Osteocyte (in vitro differentiated cells): ENCODE data around the gene XDH. TPM values are rescaled to one million over a fixed set of nuclear protein-coding genes. Genes with fewer than 3 reads are reported as not detected.

Experiments
- DNase-seq: peaks from one replicate; pipeline ENCODE4 v3.0.0; 2021; ENCODE audit warnings: mixed read lengths; ENCODE audit not compliant: unreplicated experiment; ENCODE audit errors: extremely low spot score
- H3K27ac Mint-ChIP-seq: one replicate; pipeline ENCODE4 v1.8.0; 2021; ENCODE audit warnings: mild to moderate bottlenecking, mixed read lengths; ENCODE audit not compliant: unreplicated experiment
- H3K27me3 Mint-ChIP-seq: one replicate; pipeline ENCODE4 v1.8.0; 2021; ENCODE audit warnings: mixed read lengths; ENCODE audit not compliant: unreplicated experiment
- H3K36me3 Mint-ChIP-seq: one replicate; pipeline ENCODE4 v1.8.0; 2021; ENCODE audit warnings: mixed read lengths; ENCODE audit not compliant: unreplicated experiment
- H3K4me1 Mint-ChIP-seq: one replicate; pipeline ENCODE4 v1.8.0; 2021; ENCODE audit warnings: mixed read lengths; ENCODE audit not compliant: unreplicated experiment
- H3K4me3 Mint-ChIP-seq: one replicate; pipeline ENCODE4 v1.8.0; 2021; ENCODE audit warnings: mild to moderate bottlenecking, moderate library complexity, mixed read lengths; ENCODE audit not compliant: unreplicated experiment
- H3K9me3 Mint-ChIP-seq: one replicate; pipeline ENCODE4 v1.8.0; 2021; ENCODE audit warnings: mixed read lengths; ENCODE audit not compliant: unreplicated experiment
- total RNA-seq: library from RNA; stranded (reverse); gene quantifications from 2 replicates; pipeline ENCODE4 v1.2.1, GENCODE V29; 2021
- TF ChIP-seq, protein P1 (sequence below): fragments of 200-600 bp; sonication (generic); IDR thresholded peaks from 2 replicates; pipeline ENCODE4 v1.5.0; 2021; ENCODE audit warnings: antibody characterized with exemption, mild to moderate bottlenecking, moderate library complexity

Gene XDH
- total RNA-seq, 1 donor from 2014 or later, result 0.99 TPM

- TF ChIP-seq, protein P1, sequence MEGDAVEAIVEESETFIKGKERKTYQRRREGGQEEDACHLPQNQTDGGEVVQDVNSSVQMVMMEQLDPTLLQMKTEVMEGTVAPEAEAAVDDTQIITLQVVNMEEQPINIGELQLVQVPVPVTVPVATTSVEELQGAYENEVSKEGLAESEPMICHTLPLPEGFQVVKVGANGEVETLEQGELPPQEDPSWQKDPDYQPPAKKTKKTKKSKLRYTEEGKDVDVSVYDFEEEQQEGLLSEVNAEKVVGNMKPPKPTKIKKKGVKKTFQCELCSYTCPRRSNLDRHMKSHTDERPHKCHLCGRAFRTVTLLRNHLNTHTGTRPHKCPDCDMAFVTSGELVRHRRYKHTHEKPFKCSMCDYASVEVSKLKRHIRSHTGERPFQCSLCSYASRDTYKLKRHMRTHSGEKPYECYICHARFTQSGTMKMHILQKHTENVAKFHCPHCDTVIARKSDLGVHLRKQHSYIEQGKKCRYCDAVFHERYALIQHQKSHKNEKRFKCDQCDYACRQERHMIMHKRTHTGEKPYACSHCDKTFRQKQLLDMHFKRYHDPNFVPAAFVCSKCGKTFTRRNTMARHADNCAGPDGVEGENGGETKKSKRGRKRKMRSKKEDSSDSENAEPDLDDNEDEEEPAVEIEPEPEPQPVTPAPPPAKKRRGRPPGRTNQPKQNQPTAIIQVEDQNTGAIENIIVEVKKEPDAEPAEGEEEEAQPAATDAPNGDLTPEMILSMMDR, result no peak
- H3K4me3 Mint-ChIP-seq, result no peak overlapping the region
- H3K36me3 Mint-ChIP-seq, result no peaks in the 10 kb centered on the region
- H3K4me1 Mint-ChIP-seq, result peaks cover 19% of the 10 kb centered on the region
- DNase-seq, result no peak
- H3K27me3 Mint-ChIP-seq, result no peaks in the 10 kb centered on the region
- H3K27ac Mint-ChIP-seq, result no peak overlapping the region
- no peaks in the 10 kb centered on the region for H3K9me3 Mint-ChIP-seq
Measured at GRCh38 chr2:31337860-31338259, 76.7 kb downstream of the XDH start.

DNA sequence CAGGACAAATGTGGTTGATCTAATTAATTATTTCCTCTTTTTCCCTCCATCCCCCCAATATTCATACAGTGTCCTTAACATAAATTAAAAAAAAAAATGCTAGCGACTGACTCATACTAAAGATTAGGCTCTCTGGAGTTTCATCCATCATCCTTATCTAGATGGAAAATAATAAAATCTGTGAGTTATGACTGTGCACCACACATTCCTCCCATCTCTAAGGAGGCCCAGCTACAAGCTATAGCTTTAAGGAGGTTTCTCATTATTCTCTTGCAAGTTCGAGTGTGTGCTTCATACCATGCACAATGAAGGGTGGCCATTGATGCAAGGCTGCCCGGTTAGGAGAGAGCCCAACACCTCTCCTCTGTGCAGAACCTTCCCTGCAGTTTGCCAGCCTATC, 77.3 kb downstream of the XDH start:
- no peak overlapping the region for H3K4me3 Mint-ChIP-seq
- no peaks in the 10 kb centered on the region for H3K36me3 Mint-ChIP-seq
- no peak for DNase-seq
- no peaks in the 10 kb centered on the region for H3K9me3 Mint-ChIP-seq
- TF ChIP-seq, protein P1, result no peak
- H3K4me1 Mint-ChIP-seq, result peaks cover 19% of the 10 kb centered on the region
- no peaks in the 10 kb centered on the region for H3K27me3 Mint-ChIP-seq
- H3K27ac Mint-ChIP-seq, result no peak overlapping the region

DNA sequence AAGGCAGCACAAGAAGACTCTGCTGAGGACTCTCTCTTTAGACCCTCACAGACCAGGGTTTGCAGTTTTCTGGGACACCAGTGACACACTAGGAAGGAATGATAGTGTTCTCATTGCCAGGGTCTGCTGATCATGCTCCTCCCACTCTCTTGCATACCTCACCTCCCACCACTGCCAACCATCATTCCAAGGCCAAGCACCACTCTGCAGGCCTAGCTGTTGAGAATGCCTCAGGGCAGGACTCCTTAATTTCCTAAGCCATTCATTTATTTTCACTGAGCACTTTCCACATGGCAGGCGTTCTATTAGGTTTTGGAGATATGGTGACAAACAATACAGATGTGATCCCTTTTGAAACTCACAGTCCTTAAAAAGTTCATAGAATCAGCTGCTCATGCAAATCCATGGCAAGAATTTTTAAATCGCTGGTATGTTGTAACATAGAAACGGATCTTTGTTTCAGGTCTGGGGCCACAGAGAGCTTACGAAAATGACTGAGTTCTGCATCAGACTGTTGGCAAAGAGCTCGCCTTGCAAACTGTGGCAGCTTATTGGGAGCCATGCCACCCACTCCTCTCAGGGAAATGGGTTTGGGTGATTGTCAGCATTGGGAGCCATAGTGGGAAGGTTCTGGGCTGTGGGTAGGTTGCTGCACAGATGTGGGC, 78.5 kb downstream of the XDH start:
- peak overlapping the region; percentile 15 for H3K27ac Mint-ChIP-seq
- H3K9me3 Mint-ChIP-seq, result no peaks in the 10 kb centered on the region
- H3K27me3 Mint-ChIP-seq, result no peaks in the 10 kb centered on the region
- no peak for DNase-seq
- H3K4me1 Mint-ChIP-seq, result peaks cover 19% of the 10 kb centered on the region
- H3K4me3 Mint-ChIP-seq, result no peak overlapping the region
- TF ChIP-seq, protein P1, result no peak
- no peaks in the 10 kb centered on the region for H3K36me3 Mint-ChIP-seq

- Mint-ChIP-seq H3K36me3 (no peaks in the 10 kb centered on the region), H3K4me3 (no peak overlapping the region), H3K4me1 (peaks cover 19% of the 10 kb centered on the region), H3K27me3 (no peaks in the 10 kb centered on the region), H3K27ac (no peak overlapping the region), H3K9me3 (no peaks in the 10 kb centered on the region)
- TF ChIP-seq, protein P1, result no peak
- no peak for DNase-seq
Measured at GRCh38 chr2:31334311-31335026, 80.1 kb downstream of the XDH start.

DNA sequence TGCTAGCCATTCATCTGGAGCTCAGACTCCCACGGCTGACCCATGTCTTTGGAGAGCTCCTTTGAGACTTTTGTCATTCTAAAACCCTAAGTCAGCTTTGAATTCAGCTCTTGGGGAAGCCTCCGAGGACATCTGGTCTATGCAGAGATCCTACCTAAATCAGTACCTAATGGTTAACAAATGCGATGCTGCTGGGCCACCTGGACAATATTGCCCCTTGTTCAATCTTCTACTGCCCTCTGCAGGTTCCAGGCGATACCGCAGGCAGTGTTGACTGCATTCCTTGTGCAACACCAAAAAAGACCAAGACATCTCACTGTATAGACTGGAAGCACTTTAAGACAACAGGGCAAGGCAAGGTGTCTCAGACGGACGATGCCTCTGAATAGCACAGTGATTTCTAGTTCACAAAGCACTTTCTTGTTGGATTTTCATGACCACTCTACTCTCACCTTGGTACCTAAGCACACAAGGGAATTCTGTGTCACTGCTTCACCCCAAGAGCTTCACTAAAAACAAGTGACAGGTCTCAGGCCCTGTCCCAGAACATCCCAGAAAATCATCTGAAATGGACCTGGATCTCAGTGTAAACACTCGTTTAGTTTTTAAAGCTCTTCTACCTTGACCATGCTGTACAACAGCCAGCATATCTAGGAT, 80.9 kb downstream of the XDH start:
- no peak overlapping the region for H3K27ac Mint-ChIP-seq
- no peak overlapping the region for H3K4me3 Mint-ChIP-seq
- peak; percentile 89 for DNase-seq
- H3K36me3 Mint-ChIP-seq, result no peaks in the 10 kb centered on the region
- peaks cover 19% of the 10 kb centered on the region for H3K4me1 Mint-ChIP-seq
- H3K27me3 Mint-ChIP-seq, result no peaks in the 10 kb centered on the region
- H3K9me3 Mint-ChIP-seq, result no peaks in the 10 kb centered on the region
- TF ChIP-seq, protein P1, result peak; percentile 98
